ENCODE results near the gene GLMN.

DNA sequence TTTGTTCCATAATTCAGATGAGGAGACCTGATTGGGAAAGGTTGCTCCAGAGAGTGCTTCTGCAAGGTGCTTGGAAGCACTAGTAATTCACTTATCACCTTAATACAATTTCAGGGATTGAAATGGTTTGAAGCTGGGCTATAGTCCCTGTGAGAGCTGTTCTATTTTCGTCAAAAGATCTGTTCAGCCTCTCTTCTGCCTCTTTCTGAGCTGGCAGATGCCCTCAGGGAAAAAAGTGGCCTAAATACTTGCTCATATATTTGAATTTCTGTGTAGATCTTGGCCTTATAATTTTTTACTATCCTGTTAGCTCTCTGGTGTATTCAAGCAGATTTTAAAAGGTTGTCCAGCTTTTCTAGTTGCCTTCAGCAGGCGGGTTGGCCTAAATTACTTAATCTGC lies 58.8 kb downstream of the GLMN start:
- TF ChIP-seq, protein P1, sequence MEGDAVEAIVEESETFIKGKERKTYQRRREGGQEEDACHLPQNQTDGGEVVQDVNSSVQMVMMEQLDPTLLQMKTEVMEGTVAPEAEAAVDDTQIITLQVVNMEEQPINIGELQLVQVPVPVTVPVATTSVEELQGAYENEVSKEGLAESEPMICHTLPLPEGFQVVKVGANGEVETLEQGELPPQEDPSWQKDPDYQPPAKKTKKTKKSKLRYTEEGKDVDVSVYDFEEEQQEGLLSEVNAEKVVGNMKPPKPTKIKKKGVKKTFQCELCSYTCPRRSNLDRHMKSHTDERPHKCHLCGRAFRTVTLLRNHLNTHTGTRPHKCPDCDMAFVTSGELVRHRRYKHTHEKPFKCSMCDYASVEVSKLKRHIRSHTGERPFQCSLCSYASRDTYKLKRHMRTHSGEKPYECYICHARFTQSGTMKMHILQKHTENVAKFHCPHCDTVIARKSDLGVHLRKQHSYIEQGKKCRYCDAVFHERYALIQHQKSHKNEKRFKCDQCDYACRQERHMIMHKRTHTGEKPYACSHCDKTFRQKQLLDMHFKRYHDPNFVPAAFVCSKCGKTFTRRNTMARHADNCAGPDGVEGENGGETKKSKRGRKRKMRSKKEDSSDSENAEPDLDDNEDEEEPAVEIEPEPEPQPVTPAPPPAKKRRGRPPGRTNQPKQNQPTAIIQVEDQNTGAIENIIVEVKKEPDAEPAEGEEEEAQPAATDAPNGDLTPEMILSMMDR (IDR thresholded peaks at IDR 0.05; ENCODE audit: low read length) = no peak
- TF ChIP-seq EZH2 (optimal IDR thresholded peaks at IDR 0.05; ENCODE audit: low read depth, low read length) (no peak), EZH2phosphoT487 (IDR thresholded peaks at IDR 0.05; ENCODE audit: low read length) (no peak)
